OCI-LY3 (cell line): ENCODE measurements around the gene NKX2-4.

ENCODE experiments used
- H2AFZ ChIP-seq: fragments of 200-600, 300-600 bp; shearing (Covaris generic); 2 replicates; pipeline ENCODE4 v1.6.0; 2014; ENCODE audit warnings: antibody characterized with exemption, low read depth, low read length
- H3K27ac ChIP-seq: fragments of 200-600, 300-600 bp; sonication (generic); 2 replicates; pipeline ENCODE4 v1.5.1; 2014; ENCODE audit warnings: mild to moderate bottlenecking, low read length, moderate library complexity, mixed read lengths
- H3K27me3 ChIP-seq: fragments of 200-600, 300-600 bp; sonication (generic); 2 replicates; pipeline ENCODE4 v1.6.1; 2014; ENCODE audit warnings: low read depth, low read length, mixed read lengths
- H3K36me3 ChIP-seq: fragments of 200-600, 300-600 bp; sonication (generic); replicated peaks from 2 replicates; pipeline ENCODE3; 2014; ENCODE audit warnings: low read depth, low read length, mixed read lengths
- H3K4me1 ChIP-seq: fragments of 300-600, 200-600 bp; sonication (generic); 2 replicates; pipeline ENCODE4 v1.6.1; 2014; ENCODE audit warnings: low read length, mixed read lengths
- H3K4me2 ChIP-seq: fragments of 200-600, 300-600 bp; sonication (generic); 2 replicates; pipeline ENCODE4 v1.6.1; 2014; ENCODE audit warnings: low read length, mixed read lengths
- H3K4me3 ChIP-seq: fragments of 300-600, 200-600 bp; sonication (generic); 2 replicates; pipeline ENCODE4 v1.5.1; 2014; ENCODE audit warnings: antibody characterized with exemption, mild to moderate bottlenecking, low read length, moderate library complexity
- H3K79me2 ChIP-seq: fragments of 300-600, 200-600 bp; shearing (Covaris generic); 2 replicates; pipeline ENCODE4 v1.6.1; 2014; ENCODE audit warnings: mild to moderate bottlenecking, low read length, mixed read lengths
- H3K9ac ChIP-seq: fragments of 300-600, 200-600 bp; shearing (Covaris generic); 2 replicates; pipeline ENCODE4 v1.6.0; 2014; ENCODE audit warnings: mild to moderate bottlenecking, low read length, moderate library complexity
- H3K9me3 ChIP-seq: fragments of 200-600, 300-600 bp; shearing (Covaris generic); 2 replicates; pipeline ENCODE4 v1.6.1; 2014; ENCODE audit warnings: low read length, mixed read lengths; ENCODE audit not compliant: insufficient read depth
- H4K20me1 ChIP-seq: fragments of 200-600, 300-600 bp; sonication (generic); 2 replicates; pipeline ENCODE4 v1.6.1; 2016; ENCODE audit warnings: low read length, mixed read lengths; ENCODE audit not compliant: insufficient read depth
- CTCF ChIP-seq: fragments of 200-600, 300-600 bp; sonication (generic); IDR thresholded peaks from 2 replicates; pipeline ENCODE4 v1.5.1; 2014; ENCODE audit warnings: antibody characterized with exemption, low read length, low read depth
- EZH2phosphoT487 ChIP-seq: fragments of 200-600 bp; shearing (Covaris generic); IDR thresholded peaks from 2 replicates; pipeline ENCODE4 v1.6.1; 2018; ENCODE audit warnings: antibody characterized with exemption, mixed run types, low read depth

The NKX2-4 gene

GRCh38 chr20:21395666-21396598 lies 1.4 kb downstream of the NKX2-4 start:
- Histone ChIP-seq H3K4me3 (no peak overlapping the region), H3K9ac (no peak overlapping the region)

GRCh38 chr20:21395051-21395665 lies 2.2 kb downstream of the NKX2-4 start:
- Histone ChIP-seq H2AFZ (no peak overlapping the region), H3K36me3 (peaks cover 8% of the 10 kb centered on the region), H3K9ac (no peak overlapping the region), H3K4me2 (no peak overlapping the region), H3K4me1 (no peaks in the 10 kb centered on the region), H3K79me2 (no peaks in the 10 kb centered on the region), H3K4me3 (no peak overlapping the region), H4K20me1 (no peaks in the 10 kb centered on the region), H3K9me3 (no peaks in the 10 kb centered on the region), H3K27ac (no peak overlapping the region), H3K27me3 (peaks cover 14% of the 10 kb centered on the region; the same call in 1 of the 2 replicates)
- no peak for TF ChIP-seq CTCF
- TF ChIP-seq EZH2phosphoT487 = no peak

More at GRCh38 chr20:21395666-21396598, 1.4 kb downstream of the NKX2-4 start:
- peaks cover 2% of the 10 kb centered on the region for H3K36me3 ChIP-seq
- H3K9me3 ChIP-seq = no peaks in the 10 kb centered on the region
- no peak overlapping the region for H3K4me2 ChIP-seq
- no peak overlapping the region for H3K27ac ChIP-seq
- TF ChIP-seq EZH2phosphoT487 (no peak), CTCF (no peak)
- H2AFZ ChIP-seq = no peak overlapping the region
- H3K79me2 ChIP-seq = no peaks in the 10 kb centered on the region
- H4K20me1 ChIP-seq = no peaks in the 10 kb centered on the region
- H3K27me3 ChIP-seq = peaks cover 21% of the 10 kb centered on the region
- H3K4me1 ChIP-seq = no peaks in the 10 kb centered on the region

GRCh38 chr20:21394551-21394950 lies 2.8 kb downstream of the NKX2-4 start:
- no peaks in the 10 kb centered on the region for H3K4me1 ChIP-seq
- 0 out of 2 replicates have a peak, but pooled peaks cover 9% of the 10 kb centered on the region for H3K27me3 ChIP-seq
- no peaks in the 10 kb centered on the region for H3K9me3 ChIP-seq

More at GRCh38 chr20:21394551-21394950, 2.8 kb downstream of the NKX2-4 start:
- no peaks in the 10 kb centered on the region for H3K79me2 ChIP-seq
- TF ChIP-seq CTCF (no peak), EZH2phosphoT487 (no peak)
- H3K9ac ChIP-seq = no peak overlapping the region
- H3K4me2 ChIP-seq = no peak overlapping the region
- H4K20me1 ChIP-seq = no peaks in the 10 kb centered on the region
- no peak overlapping the region for H3K27ac ChIP-seq
- H2AFZ ChIP-seq = no peak overlapping the region
- H3K36me3 ChIP-seq = peaks cover 12% of the 10 kb centered on the region
- no peak overlapping the region for H3K4me3 ChIP-seq
